ENCODE measurements around the gene SPATA1. TPM values are rescaled to one million over a fixed set of nuclear protein-coding genes. Genes with fewer than 3 reads are reported as not detected.

SPATA1 gene
- total and polyA plus RNA-seq, 2 of the 13 experiments (the other 11 are each of a cell fraction or from before 2014, with no cell fraction given), result 0.70 to 1.4 TPM

DNA sequence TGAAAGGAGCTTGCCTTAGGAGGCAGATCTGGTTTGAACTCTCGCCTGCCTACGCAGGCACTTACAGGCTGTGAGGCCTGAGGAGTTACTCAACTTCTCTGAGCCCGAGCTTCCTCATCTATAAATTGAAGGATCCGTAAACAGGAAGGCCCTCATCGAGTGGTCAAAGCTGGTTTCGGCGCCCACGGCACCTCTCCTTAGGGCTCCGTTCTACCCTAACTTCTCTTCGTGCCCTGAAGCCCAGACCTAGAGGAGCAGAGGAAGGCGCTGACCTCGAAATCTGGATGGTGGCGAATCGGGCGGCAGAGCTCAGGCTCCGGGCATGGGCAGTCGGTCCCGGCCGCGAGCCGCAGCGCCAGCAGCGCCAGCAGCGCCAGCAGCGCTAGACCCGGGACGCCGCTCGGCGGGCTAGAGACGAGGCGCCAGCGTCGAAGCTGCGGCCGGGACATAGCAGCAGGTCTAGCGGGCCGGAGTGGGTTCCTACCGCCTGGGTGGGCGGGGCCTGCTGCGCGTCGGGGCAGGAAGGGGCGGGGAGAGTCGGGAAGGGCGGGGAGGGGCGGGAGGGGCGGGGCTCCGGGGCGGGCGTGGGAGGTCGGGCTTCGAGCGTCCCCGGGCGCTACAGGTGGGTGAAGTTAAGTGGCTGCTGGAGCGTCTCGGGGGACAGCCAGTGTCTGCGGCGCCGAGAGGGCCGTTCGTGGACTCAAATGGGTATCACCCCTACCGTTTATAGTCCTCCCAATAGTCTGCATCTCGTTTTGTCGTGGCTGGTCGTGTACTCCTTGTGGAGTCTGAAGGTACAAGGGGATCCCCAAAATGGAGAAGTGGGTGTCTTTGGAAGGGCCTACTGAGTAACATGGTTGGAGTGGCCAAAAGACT is 68.0 kb downstream of the SPATA1 start, which contains the start of gene CTBS (continued):
- TF ChIP-seq ZNF225 (CRISPR knock-in tag; IDR thresholded peaks at IDR 0.05), result 0 out of 2 replicates have a peak, but pooled peaks have one; percentile 45
- TF ChIP-seq KMT2A (CRISPR knock-in tag; IDR thresholded peaks at IDR 0.05), result peak; percentile 80
- TF ChIP-seq, protein P1, sequence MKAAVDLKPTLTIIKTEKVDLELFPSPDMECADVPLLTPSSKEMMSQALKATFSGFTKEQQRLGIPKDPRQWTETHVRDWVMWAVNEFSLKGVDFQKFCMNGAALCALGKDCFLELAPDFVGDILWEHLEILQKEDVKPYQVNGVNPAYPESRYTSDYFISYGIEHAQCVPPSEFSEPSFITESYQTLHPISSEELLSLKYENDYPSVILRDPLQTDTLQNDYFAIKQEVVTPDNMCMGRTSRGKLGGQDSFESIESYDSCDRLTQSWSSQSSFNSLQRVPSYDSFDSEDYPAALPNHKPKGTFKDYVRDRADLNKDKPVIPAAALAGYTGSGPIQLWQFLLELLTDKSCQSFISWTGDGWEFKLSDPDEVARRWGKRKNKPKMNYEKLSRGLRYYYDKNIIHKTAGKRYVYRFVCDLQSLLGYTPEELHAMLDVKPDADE (CRISPR knock-in tag; IDR thresholded peaks at IDR 0.05), result no peak
- TF ChIP-seq HOXD1 (CRISPR knock-in tag; IDR thresholded peaks at IDR 0.05), result peak; percentile 58; the same call in 1 of the 2 replicates
- peak; percentile 31 to 55; a peak in 1 of 4 replicates for TF ChIP-seq KLF16 (CRISPR knock-in tag; IDR thresholded peaks at IDR 0.05)
- no peak for TF ChIP-seq SNAI1 (CRISPR knock-in tag; IDR thresholded peaks at IDR 0.05; ENCODE audit: borderline replicate concordance)
- peak; percentile 47; the same call in 1 of the 2 replicates for TF ChIP-seq PITX1 (CRISPR knock-in tag; IDR thresholded peaks at IDR 0.05)
- no peak for TF ChIP-seq POLR2AphosphoS2 (IDR thresholded peaks at IDR 0.05; ENCODE audit: low read depth, low read length)
- peak; percentile 76 for TF ChIP-seq ZNF792 (CRISPR knock-in tag; IDR thresholded peaks at IDR 0.05)
- peak; percentile 78 for TF ChIP-seq SRY (CRISPR knock-in tag; IDR thresholded peaks at IDR 0.05)
- TF ChIP-seq YEATS2 (CRISPR knock-in tag; IDR thresholded peaks at IDR 0.05; ENCODE audit: borderline replicate concordance), result peak; percentile 23; the same call in 1 of the 2 replicates
- TF ChIP-seq KDM2A (CRISPR knock-in tag; IDR thresholded peaks at IDR 0.05; ENCODE audit: borderline replicate concordance, low read depth), result peak; percentile 48; the same call in 1 of the 2 replicates
- TF ChIP-seq, protein P2, sequence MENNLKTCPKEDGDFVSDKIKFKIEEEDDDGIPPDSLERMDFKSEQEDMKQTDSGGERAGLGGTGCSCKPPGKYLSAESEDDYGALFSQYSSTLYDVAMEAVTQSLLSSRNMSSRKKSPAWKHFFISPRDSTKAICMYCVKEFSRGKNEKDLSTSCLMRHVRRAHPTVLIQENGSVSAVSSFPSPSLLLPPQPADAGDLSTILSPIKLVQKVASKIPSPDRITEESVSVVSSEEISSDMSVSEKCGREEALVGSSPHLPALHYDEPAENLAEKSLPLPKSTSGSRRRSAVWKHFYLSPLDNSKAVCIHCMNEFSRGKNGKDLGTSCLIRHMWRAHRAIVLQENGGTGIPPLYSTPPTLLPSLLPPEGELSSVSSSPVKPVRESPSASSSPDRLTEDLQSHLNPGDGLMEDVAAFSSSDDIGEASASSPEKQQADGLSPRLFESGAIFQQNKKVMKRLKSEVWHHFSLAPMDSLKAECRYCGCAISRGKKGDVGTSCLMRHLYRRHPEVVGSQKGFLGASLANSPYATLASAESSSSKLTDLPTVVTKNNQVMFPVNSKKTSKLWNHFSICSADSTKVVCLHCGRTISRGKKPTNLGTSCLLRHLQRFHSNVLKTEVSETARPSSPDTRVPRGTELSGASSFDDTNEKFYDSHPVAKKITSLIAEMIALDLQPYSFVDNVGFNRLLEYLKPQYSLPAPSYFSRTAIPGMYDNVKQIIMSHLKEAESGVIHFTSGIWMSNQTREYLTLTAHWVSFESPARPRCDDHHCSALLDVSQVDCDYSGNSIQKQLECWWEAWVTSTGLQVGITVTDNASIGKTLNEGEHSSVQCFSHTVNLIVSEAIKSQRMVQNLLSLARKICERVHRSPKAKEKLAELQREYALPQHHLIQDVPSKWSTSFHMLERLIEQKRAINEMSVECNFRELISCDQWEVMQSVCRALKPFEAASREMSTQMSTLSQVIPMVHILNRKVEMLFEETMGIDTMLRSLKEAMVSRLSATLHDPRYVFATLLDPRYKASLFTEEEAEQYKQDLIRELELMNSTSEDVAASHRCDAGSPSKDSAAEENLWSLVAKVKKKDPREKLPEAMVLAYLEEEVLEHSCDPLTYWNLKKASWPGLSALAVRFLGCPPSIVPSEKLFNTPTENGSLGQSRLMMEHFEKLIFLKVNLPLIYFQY (CRISPR knock-in tag; IDR thresholded peaks at IDR 0.05; ENCODE audit: borderline replicate concordance), result peak; percentile 89; the same call in 1 of the 2 replicates
- no peak for TF ChIP-seq RBAK (CRISPR knock-in tag; IDR thresholded peaks at IDR 0.05)
- peak; percentile 80 for TF ChIP-seq ZSCAN31 (CRISPR knock-in tag; IDR thresholded peaks at IDR 0.05; ENCODE audit: low read depth)
- TF ChIP-seq BCL3 (CRISPR knock-in tag; IDR thresholded peaks at IDR 0.05), result peak; percentile 74; the same call in 1 of the 2 replicates
- TF ChIP-seq HES4 (CRISPR knock-in tag; IDR thresholded peaks at IDR 0.05; ENCODE audit: borderline replicate concordance), result peak; percentile 89; the same call in 1 of the 2 replicates
- no peak for TF ChIP-seq ZNF781 (CRISPR knock-in tag; IDR thresholded peaks at IDR 0.05; ENCODE audit: borderline replicate concordance, not compliant biosample characterization)
- peak; percentile 76 for TF ChIP-seq TBX2 (CRISPR knock-in tag; IDR thresholded peaks at IDR 0.05; ENCODE audit: borderline replicate concordance)
- TF ChIP-seq ZNF569 (CRISPR knock-in tag; IDR thresholded peaks at IDR 0.05; ENCODE audit: borderline replicate concordance), result no peak
- TF ChIP-seq ZNF576 (CRISPR knock-in tag; IDR thresholded peaks at IDR 0.05), result no peak
